Left kidney (tissue), 1 donor: Measurements from ENCODE around the gene RNF44. TPM values are rescaled to one million over a fixed set of nuclear protein-coding genes. Genes with fewer than 3 reads are reported as not detected.

Source experiments
- polyA plus RNA-seq: library from polyadenylated mRNA; unstranded; fragments of 120-200 nt; gene quantifications from one replicate; pipeline ENCODE4 v1.2.1, GENCODE V29; 2013; ENCODE audit not compliant: insufficient read length

RNF44 gene
- polyA plus RNA-seq, 1 donor = 51.1 TPM

Other genes starting within 250 kb of the RNF44 start
- 152 TPM for gene KIAA1191, start 175.6 kb downstream of the RNF44 start, polyA plus RNA-seq
- 16.8 TPM for gene ARL10, start 171.9 kb downstream of the RNF44 start, polyA plus RNA-seq
- gene NOP16, start 148.8 kb downstream of the RNF44 start, polyA plus RNA-seq = 30.8 TPM
- gene HIGD2A, start 148.7 kb downstream of the RNF44 start, polyA plus RNA-seq = 89.8 TPM
- gene CLTB, start 120.9 kb downstream of the RNF44 start, polyA plus RNA-seq = 45.0 TPM
- gene FAF2, start 89.0 kb downstream of the RNF44 start, polyA plus RNA-seq = 56.6 TPM
- gene CDHR2, start 11.9 kb upstream of the RNF44 start, polyA plus RNA-seq = 25.0 TPM
- gene GPRIN1, start 72.8 kb upstream of the RNF44 start, polyA plus RNA-seq = 2.2 TPM
- 0.20 TPM for gene SNCB, start 93.1 kb upstream of the RNF44 start, polyA plus RNA-seq
- not detected for gene EIF4E1B, start 93.3 kb upstream of the RNF44 start, polyA plus RNA-seq
- gene TSPAN17, start 110.1 kb upstream of the RNF44 start, polyA plus RNA-seq = 29.3 TPM